CD4-positive, alpha-beta T cell treated with Interleukin-1 beta for 1 hour (primary cell): ENCODE results near the gene TERB1.

Source experiments
- DNase-seq, 2 donors: peaks; one replicate each; pipeline ENCODE4 v3.0.0-alpha.2; 2020 to 2022

Gene TERB1

GRCh38 chr16:66801320-66802105, at the start of gene TERB1:
TSS of gene TERB1 (minus strand) at chr16:66801584. CDS start at chr16:66796798, 4,786 bp downstream.
- DNase-seq, result no peak

GRCh38 chr16:66850115-66850815, 48.9 kb upstream of the TERB1 start:
- no peak for DNase-seq

GRCh38 chr16:66849549-66849948, 48.2 kb upstream of the TERB1 start:
- no peak for DNase-seq

GRCh38 chr16:66849021-66849420, 47.6 kb upstream of the TERB1 start:
- DNase-seq, result no peak

- no peak for DNase-seq
Observed at GRCh38 chr16:66848172-66848571, 46.8 kb upstream of the TERB1 start.

GRCh38 chr16:66847533-66848067, 46.2 kb upstream of the TERB1 start:
- DNase-seq, result no peak

GRCh38 chr16:66846831-66847230, 45.4 kb upstream of the TERB1 start:
- DNase-seq, result no peak

- DNase-seq, result no peak
Observed at GRCh38 chr16:66846266-66846665, 44.9 kb upstream of the TERB1 start.

- DNase-seq, result no peak
Observed at GRCh38 chr16:66845791-66846221, 44.4 kb upstream of the TERB1 start.

GRCh38 chr16:66845080-66845410, 43.7 kb upstream of the TERB1 start:
- no peak for DNase-seq

- no peak for DNase-seq
Observed at GRCh38 chr16:66844342-66845079, 43.1 kb upstream of the TERB1 start, which contains the start of gene CA7. TSS of gene CA7 (plus strand) at chr16:66844414. CDS start at chr16:66844488, 74 bp downstream.

GRCh38 chr16:66844009-66844341, 42.6 kb upstream of the TERB1 start:
- no peak for DNase-seq

- no peak for DNase-seq
Observed at GRCh38 chr16:66843191-66843590, 41.8 kb upstream of the TERB1 start.

GRCh38 chr16:66842765-66843164, 41.4 kb upstream of the TERB1 start:
- DNase-seq, result no peak

- no peak for DNase-seq
Observed at GRCh38 chr16:66841366-66841765, 40.0 kb upstream of the TERB1 start.

GRCh38 chr16:66840883-66841282, 39.5 kb upstream of the TERB1 start:
- no peak for DNase-seq

GRCh38 chr16:66834746-66835145, 33.4 kb upstream of the TERB1 start:
- DNase-seq, result no peak

GRCh38 chr16:66832661-66833305, 31.4 kb upstream of the TERB1 start:
- no peak for DNase-seq

- no peak for DNase-seq
Observed at GRCh38 chr16:66832190-66832589, 30.8 kb upstream of the TERB1 start.

- peak; percentile 90 to 91 for DNase-seq
Observed at GRCh38 chr16:66830422-66831404, 29.3 kb upstream of the TERB1 start, which contains the start of gene NAE1. TSS of gene NAE1 (minus strand) at chr16:66830976. CDS start at chr16:66830899, 77 bp downstream.

GRCh38 chr16:66824006-66824405, 22.6 kb upstream of the TERB1 start:
- DNase-seq, result no peak

GRCh38 chr16:66814734-66815133, 13.3 kb upstream of the TERB1 start:
- no peak for DNase-seq
